ENCODE data around the gene LILRB3. TPM values are rescaled to one million over a fixed set of nuclear protein-coding genes. Genes with fewer than 3 reads are reported as not detected.
"Not testable (repeated sequence)": the region's sequence is repeated elsewhere in the genome, so short reads cannot be mapped to it uniquely, and the experiment has no call there.

The LILRB3 gene
- total RNA-seq, 1 donor from 2014 or later: not detected

GRCh38 chr19:54233941-54234340 lies 11.1 kb upstream of the LILRB3 start:
- TF ChIP-seq, protein P1, sequence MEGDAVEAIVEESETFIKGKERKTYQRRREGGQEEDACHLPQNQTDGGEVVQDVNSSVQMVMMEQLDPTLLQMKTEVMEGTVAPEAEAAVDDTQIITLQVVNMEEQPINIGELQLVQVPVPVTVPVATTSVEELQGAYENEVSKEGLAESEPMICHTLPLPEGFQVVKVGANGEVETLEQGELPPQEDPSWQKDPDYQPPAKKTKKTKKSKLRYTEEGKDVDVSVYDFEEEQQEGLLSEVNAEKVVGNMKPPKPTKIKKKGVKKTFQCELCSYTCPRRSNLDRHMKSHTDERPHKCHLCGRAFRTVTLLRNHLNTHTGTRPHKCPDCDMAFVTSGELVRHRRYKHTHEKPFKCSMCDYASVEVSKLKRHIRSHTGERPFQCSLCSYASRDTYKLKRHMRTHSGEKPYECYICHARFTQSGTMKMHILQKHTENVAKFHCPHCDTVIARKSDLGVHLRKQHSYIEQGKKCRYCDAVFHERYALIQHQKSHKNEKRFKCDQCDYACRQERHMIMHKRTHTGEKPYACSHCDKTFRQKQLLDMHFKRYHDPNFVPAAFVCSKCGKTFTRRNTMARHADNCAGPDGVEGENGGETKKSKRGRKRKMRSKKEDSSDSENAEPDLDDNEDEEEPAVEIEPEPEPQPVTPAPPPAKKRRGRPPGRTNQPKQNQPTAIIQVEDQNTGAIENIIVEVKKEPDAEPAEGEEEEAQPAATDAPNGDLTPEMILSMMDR (conservative IDR thresholded peaks at IDR 0.05; ENCODE audit: low read depth, low read length): no peak
- no peak for DNase-seq (ENCODE audit: low read depth)

DNA sequence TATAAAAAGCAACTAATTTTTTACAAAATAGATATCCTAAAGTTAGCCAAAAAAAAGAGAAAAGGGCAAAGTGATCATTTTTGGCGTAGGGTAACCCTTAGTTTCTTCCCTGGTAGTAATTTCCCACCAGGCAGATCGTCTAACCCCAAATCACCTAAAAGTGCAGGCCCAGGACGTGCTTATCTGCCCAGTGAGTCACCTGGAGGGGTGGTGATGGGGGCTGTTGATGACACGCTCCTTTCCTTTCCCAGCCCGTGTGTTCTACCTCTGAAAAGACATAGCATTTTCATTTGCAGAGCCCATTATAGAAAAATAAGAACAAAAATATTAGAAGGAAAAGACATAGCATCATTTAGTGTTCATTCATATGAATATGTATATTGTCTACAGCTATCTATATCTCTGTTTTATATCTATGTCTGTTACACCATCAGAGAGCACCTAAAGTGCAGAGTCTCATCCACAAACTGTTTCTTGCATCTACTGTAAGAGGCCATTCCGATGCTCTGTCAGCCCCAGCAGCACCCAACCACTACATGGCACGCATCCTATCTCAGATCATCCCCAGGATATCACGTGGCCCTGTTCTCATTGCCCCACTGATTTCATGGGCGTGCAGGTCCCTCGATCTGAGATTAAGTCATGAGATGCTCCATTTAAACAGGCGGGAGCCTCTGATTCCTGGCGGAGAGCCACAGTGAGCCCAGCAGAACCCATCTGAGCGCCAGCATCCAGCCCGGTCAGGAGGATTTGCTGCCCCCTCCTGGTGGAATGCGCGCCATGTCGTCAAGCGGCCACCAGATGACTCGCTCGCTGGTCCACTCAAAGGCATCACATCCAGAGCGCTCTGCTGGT lies 8.5 kb upstream of the LILRB3 start:
- TF ChIP-seq, protein P1 (conservative IDR thresholded peaks at IDR 0.05; ENCODE audit: low read depth, low read length): peak; percentile 98
- no peak overlapping the region for H3K4me3 ChIP-seq (ENCODE audit: low read depth, low read length)
- DNase-seq (ENCODE audit: low read depth): no peak

More at GRCh38 chr19:54233941-54234340, 11.1 kb upstream of the LILRB3 start:
- H3K4me3 ChIP-seq (ENCODE audit: low read depth, low read length): no peak overlapping the region

GRCh38 chr19:54230031-54230430 lies 7.2 kb upstream of the LILRB3 start:
- TF ChIP-seq, protein P1 (conservative IDR thresholded peaks at IDR 0.05; ENCODE audit: low read depth, low read length): no peak
- no peak for DNase-seq (ENCODE audit: low read depth)
- H3K4me3 ChIP-seq (ENCODE audit: low read depth, low read length): no peak overlapping the region

DNA sequence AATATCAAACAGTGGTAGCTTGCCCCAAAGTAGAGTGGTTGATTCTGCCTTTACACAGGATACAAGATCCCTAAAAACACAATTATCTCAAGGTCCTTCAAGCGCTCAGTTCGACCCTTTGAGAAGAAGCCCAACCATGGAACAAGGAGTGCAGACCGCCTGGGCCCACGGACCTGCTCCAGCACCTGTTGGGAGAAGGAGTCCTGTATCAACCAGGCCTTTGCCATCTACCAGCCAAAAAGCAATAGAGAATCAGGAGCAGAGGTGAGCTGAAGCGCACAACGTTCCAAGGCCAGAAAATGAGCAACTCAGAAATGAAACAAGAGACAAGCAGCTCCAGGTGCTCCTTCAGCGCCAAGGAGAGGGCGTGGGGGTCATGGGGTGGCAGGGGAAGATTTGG lies 6.3 kb upstream of the LILRB3 start:
- DNase-seq (ENCODE audit: low read depth): no peak
- TF ChIP-seq, protein P1 (conservative IDR thresholded peaks at IDR 0.05; ENCODE audit: low read depth, low read length): no peak
- no peak overlapping the region for H3K4me3 ChIP-seq (ENCODE audit: low read depth, low read length)

- not testable (repeated sequence) for H3K4me3 ChIP-seq (ENCODE audit: low read depth, low read length); DNase-seq (ENCODE audit: low read depth)
These were observed 1.8 kb upstream of the LILRB3 start for GRCh38 chr19:54224619-54225018.

GRCh38 chr19:54223937-54224281 lies 1.1 kb upstream of the LILRB3 start:
- H3K4me3 ChIP-seq (ENCODE audit: low read depth, low read length); DNase-seq (ENCODE audit: low read depth): not testable (repeated sequence)

DNA sequence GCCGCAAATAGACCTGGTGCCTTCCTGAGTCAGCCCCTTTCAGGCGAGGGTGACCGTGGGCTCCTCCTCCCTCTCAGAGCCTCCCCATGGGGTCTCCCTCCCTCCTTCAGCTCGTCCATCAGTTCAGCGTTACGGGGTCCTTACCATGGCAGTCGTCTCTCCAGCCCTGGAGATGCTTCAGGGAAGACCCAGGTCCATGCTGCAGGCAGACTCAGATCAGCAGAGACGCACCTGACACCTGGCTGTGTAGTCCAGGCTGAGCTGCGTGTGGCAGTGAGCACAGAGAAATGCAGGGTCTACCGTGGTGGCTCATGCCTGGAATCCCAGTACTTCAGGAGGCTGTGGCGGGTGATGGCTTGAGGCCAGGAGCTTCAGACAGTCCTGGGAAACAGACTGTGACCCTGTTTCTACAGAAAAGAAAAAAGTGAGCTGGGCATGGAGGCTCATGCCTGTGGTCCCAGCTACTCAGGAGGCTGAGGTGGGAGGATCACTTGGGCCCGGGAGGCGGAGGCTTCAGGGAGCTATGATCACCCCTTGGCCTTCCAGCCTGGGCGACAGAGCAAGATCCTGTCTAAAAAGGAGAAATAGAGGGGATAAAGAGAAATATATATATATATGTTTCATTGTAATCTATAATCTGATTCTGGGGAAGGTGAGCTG lies 600 bp upstream of the LILRB3 start:
- H3K4me3 ChIP-seq (ENCODE audit: low read depth, low read length); DNase-seq (ENCODE audit: low read depth): not testable (repeated sequence)

DNA sequence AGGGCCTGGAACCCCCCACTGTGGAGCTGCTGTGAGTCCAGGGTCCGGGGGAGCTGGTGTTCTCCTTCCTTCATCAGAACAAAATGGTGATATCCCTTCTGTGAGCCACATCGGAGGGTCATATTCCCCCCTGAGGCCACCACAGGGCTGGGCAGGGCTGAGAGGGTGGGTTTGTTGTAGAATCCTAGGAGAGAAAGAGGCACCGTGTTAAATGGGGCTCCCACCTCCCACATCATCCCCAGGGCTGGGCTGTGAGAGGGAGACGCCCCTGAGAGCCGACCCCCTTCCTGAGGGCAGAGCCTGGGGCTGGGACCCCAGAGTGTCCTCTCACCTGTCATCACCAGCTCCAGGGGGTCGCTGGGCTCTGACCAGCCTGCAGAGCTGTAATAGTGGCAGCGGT lies 860 bp downstream of the LILRB3 start:
- not testable (repeated sequence) for H3K4me3 ChIP-seq (ENCODE audit: low read depth, low read length); DNase-seq (ENCODE audit: low read depth)

- DNase-seq (ENCODE audit: low read depth); H3K4me3 ChIP-seq (ENCODE audit: low read depth, low read length): not testable (repeated sequence)
These were observed 3.1 kb downstream of the LILRB3 start for GRCh38 chr19:54219702-54220101.
